Breast epithelium (tissue), 4 donors: ENCODE measurements around the gene ARF3. TPM values are rescaled to one million over a fixed set of nuclear protein-coding genes. Genes with fewer than 3 reads are reported as not detected.

Experiments
- DNase-seq, 2 donors: peaks; one replicate each; pipeline ENCODE4 v3.0.0-alpha.2; 2019; ENCODE audit warnings: low spot score in 2 of 2
- H3K27ac ChIP-seq, 2 donors: fragments of 200-600 bp; sonication (generic) in 1 of 2; one replicate each; pipeline ENCODE4 v1.5.1; 2016 to 2019; ENCODE audit warnings: mild to moderate bottlenecking in 1 of 2
- H3K27me3 ChIP-seq, 2 donors: fragments of 200-600 bp; sonication (generic) in 1 of 2; one replicate each; pipeline versions ENCODE4 v1.5.1 to v1.6.0; 2017 to 2019; ENCODE audit warnings: control low read depth in 1 of 2, mild to moderate bottlenecking in 1 of 2
- H3K36me3 ChIP-seq: fragments of 200-600 bp; one replicate; pipeline ENCODE4 v1.5.1; 2019
- H3K4me1 ChIP-seq, 2 donors: fragments of 200-600 bp; sonication (generic); one replicate each; pipeline ENCODE4 v1.5.1; 2016 to 2019; ENCODE audit warnings: control low read depth in 1 of 2
- H3K4me3 ChIP-seq, 3 donors: fragments of 200-600 bp; sonication (generic); 1 replicate in 2 of 3; 2 replicates in 1 of 3; pipeline ENCODE4 v1.5.1; 2016 to 2019; ENCODE audit warnings: mild to moderate bottlenecking in 3 of 3, moderate library complexity in 2 of 3
- H3K9me3 ChIP-seq, 2 donors: fragments of 200-600 bp; sonication (generic) in 1 of 2; one replicate each; pipeline ENCODE4 v1.5.1; 2016 to 2019; ENCODE audit warnings: control low read depth in 1 of 2
- POLR2A ChIP-seq: fragments of 450-650 bp; IDR thresholded peaks from one replicate; pipeline ENCODE4 v1.6.1; 2016; ENCODE audit warnings: antibody characterized with exemption, mild to moderate bottlenecking, moderate library complexity
- POLR2AphosphoS5 ChIP-seq, 3 donors: sonication (generic); formaldehyde crosslinking; IDR thresholded peaks; one replicate each; pipeline ENCODE4 v1.6.1; 2017; ENCODE audit warnings: antibody characterized with exemption in 3 of 3
- intact Hi-C: fragments of 100-400 bp; cut with DNase I; formaldehyde crosslinking; loops from one replicate; pipeline ENCODE4 v1.15.1; 2023; ENCODE audit warnings: low total_unique reads
- total RNA-seq, 3 donors: library from RNA; depleted of rRNA; stranded (reverse); fragments of >200 nt; gene quantifications; one replicate each; pipeline ENCODE4 v1.1.0, GENCODE V29; 2016
- TF ChIP-seq, protein P1 (sequence below), 3 donors: fragments of 450-650 bp; IDR thresholded peaks; one replicate each; pipeline ENCODE4 v1.5.1; 2016 to 2017; ENCODE audit warnings: antibody characterized with exemption in 3 of 3, mild to moderate bottlenecking in 3 of 3, moderate library complexity in 3 of 3

ARF3 gene
- total RNA-seq, 3 donors from 2014 or later, result 65.2 to 86.2 (median 75.2) TPM

DNA sequence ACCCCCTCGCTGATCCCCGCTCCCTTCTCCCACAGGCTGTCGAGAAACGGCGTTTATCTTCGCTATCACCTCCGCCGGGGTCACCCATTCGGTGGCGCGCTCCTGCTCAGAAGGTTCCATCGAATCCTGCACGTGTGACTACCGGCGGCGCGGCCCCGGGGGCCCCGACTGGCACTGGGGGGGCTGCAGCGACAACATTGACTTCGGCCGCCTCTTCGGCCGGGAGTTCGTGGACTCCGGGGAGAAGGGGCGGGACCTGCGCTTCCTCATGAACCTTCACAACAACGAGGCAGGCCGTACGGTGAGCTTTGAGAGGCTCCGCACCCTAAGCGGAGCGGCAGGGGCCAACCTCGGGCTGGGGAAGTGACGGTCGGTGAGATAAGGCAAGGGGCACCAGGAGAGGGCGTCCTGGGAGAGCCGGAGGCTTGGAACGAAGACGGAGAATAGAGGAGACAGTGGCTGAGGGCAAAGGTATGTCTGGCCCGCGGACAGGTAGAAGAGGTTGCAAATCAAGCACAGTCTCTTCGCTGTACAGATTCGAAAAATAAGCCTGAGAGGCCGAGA lies 23.2 kb upstream of the ARF3 start:
- DNase-seq, result no peak
- intact Hi-C loops, result no loop called here

DNA sequence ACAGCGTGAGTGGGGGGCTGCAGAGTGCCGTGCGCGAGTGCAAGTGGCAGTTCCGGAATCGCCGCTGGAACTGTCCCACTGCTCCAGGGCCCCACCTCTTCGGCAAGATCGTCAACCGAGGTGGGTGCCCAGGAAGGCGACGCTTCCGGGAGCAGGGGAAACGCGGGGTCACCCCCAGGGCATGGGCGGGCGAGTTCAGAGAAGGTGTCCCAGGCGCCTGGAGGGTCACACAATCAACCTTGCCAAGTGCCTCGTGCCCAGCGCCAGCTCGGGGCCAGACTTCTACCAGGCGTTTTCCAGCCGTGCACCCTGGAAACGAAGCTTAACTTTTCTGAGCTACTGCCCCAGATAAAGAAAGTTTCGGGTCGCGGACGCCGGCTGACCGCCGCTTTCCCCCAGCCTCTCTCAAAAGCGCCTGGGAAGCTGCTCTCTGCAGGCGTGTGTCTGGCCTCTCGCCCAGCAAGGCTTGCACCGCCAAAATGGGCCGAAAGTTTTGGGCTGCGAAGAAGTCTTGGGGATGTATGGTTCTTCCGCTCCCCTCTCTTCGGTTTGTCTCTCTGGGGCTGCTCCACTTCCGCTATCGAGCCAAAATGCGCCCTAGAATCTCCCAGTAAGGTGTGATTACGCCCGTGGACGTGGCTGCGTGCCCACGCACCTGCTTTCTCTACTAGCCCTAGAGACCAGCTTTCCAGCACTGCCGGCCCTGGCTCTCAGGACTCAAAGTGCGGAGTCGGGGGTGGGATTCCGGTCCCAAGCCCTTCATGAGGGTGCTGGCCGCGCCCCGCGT lies 22.5 kb upstream of the ARF3 start:
- peaks cover 3 to 51% of the 10 kb centered on the region in 2 donors for H3K27me3 ChIP-seq
- intact Hi-C loops, result no loop called here

More for the DNA sequence above, 23.2 kb upstream of the ARF3 start:
- TF ChIP-seq, protein P1, sequence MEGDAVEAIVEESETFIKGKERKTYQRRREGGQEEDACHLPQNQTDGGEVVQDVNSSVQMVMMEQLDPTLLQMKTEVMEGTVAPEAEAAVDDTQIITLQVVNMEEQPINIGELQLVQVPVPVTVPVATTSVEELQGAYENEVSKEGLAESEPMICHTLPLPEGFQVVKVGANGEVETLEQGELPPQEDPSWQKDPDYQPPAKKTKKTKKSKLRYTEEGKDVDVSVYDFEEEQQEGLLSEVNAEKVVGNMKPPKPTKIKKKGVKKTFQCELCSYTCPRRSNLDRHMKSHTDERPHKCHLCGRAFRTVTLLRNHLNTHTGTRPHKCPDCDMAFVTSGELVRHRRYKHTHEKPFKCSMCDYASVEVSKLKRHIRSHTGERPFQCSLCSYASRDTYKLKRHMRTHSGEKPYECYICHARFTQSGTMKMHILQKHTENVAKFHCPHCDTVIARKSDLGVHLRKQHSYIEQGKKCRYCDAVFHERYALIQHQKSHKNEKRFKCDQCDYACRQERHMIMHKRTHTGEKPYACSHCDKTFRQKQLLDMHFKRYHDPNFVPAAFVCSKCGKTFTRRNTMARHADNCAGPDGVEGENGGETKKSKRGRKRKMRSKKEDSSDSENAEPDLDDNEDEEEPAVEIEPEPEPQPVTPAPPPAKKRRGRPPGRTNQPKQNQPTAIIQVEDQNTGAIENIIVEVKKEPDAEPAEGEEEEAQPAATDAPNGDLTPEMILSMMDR (IDR thresholded peaks at IDR 0.05), result no peak
- no peak for TF ChIP-seq POLR2A
- TF ChIP-seq POLR2AphosphoS5 (IDR thresholded peaks at IDR 0.05), result no peak
- no peaks in the 10 kb centered on the region for H3K9me3 ChIP-seq
- peak overlapping the region; percentile 36 to 66 (median 42) for H3K4me3 ChIP-seq
- H3K27me3 ChIP-seq, result peaks cover 3 to 51% of the 10 kb centered on the region in 2 donors
- no peak overlapping the region for H3K27ac ChIP-seq
- peaks cover 18 to 32% of the 10 kb centered on the region in 2 donors for H3K4me1 ChIP-seq
- H3K36me3 ChIP-seq, result no peaks in the 10 kb centered on the region

GRCh38 chr12:48978741-48979601 lies 21.7 kb upstream of the ARF3 start:
- H3K27ac ChIP-seq, result no peak overlapping the region
- H3K36me3 ChIP-seq, result no peaks in the 10 kb centered on the region
- DNase-seq, result no peak
- H3K4me1 ChIP-seq, result peaks cover 18 to 32% of the 10 kb centered on the region in 2 donors
- H3K4me3 ChIP-seq, result peak overlapping the region; percentile 36 to 66 (median 42)
- peaks cover 3 to 59% of the 10 kb centered on the region in 2 donors for H3K27me3 ChIP-seq
- no peaks in the 10 kb centered on the region for H3K9me3 ChIP-seq
- intact Hi-C loops, result no loop called here
- no peak for TF ChIP-seq POLR2A
- TF ChIP-seq, protein P1 (IDR thresholded peaks at IDR 0.05), result no peak
- TF ChIP-seq POLR2AphosphoS5 (IDR thresholded peaks at IDR 0.05), result no peak

More for the DNA sequence above, 22.5 kb upstream of the ARF3 start:
- no peak for DNase-seq
- no peaks in the 10 kb centered on the region for H3K36me3 ChIP-seq
- no peak for TF ChIP-seq POLR2A
- TF ChIP-seq POLR2AphosphoS5 (IDR thresholded peaks at IDR 0.05), result no peak
- TF ChIP-seq, protein P1 (IDR thresholded peaks at IDR 0.05), result no peak
- peaks cover 18 to 32% of the 10 kb centered on the region in 2 donors for H3K4me1 ChIP-seq
- no peaks in the 10 kb centered on the region for H3K9me3 ChIP-seq
- H3K27ac ChIP-seq, result no peak overlapping the region
- peak overlapping the region; percentile 36 to 66 (median 42) for H3K4me3 ChIP-seq

GRCh38 chr12:48978291-48978740 lies 21.0 kb upstream of the ARF3 start, which contains the start of gene WNT1:
Gene WNT1, plus strand, starts transcription at chr12:48978322. Its CDS starts 329 bp downstream, at chr12:48978651.
- Histone ChIP-seq H3K27me3 (peaks cover 3 to 66% of the 10 kb centered on the region in 2 donors), H3K4me3 (peak within 1 kb of the TSS; percentile 36 to 66 (median 42)), H3K36me3 (no peaks in the 10 kb centered on the region), H3K27ac (no peak within 1 kb of the TSS), H3K9me3 (no peaks in the 10 kb centered on the region), H3K4me1 (peaks cover 18 to 32% of the 10 kb centered on the region in 2 donors)
- TF ChIP-seq POLR2AphosphoS5 (IDR thresholded peaks at IDR 0.05) (no peak), POLR2A (no peak)
- TF ChIP-seq, protein P1 (IDR thresholded peaks at IDR 0.05), result no peak
- no peak for DNase-seq
- intact Hi-C loops, result no loop called here
